Right lobe of liver (tissue), 6 donors: ENCODE data around the gene BCAN. TPM values are rescaled to one million over a fixed set of nuclear protein-coding genes. Genes with fewer than 3 reads are reported as not detected.

Source experiments
- ATAC-seq, 4 donors: fragments of 200-7000 bp; cut with Tn5 transposase; one replicate each; pipeline ENCODE4 v1.9.1; 2020; ENCODE audit warnings: mild to moderate bottlenecking in 4 of 4, moderate library complexity in 4 of 4
- DNase-seq, 3 donors: peaks; one replicate each; pipeline ENCODE4 v3.0.0-alpha.2; 2020
- H3K27ac ChIP-seq, 3 donors: fragments of 200-600 bp; one replicate each; pipeline ENCODE4 v1.8.0; 2022
- H3K27me3 ChIP-seq, 2 donors: fragments of 200-600 bp; one replicate each; pipeline ENCODE4 v1.8.0; 2022
- H3K36me3 ChIP-seq, 4 donors: fragments of 200-600 bp; sonication (generic) in 1 of 4; one replicate each; pipeline versions ENCODE4 v1.5.1 to v1.8.0; 2017 to 2022; ENCODE audit warnings: control low read depth in 1 of 4
- H3K4me1 ChIP-seq, 4 donors: fragments of 200-600 bp; sonication (generic) in 1 of 4; one replicate each; pipeline versions ENCODE4 v1.5.1 to v1.8.0; 2017 to 2022; ENCODE audit warnings: control low read depth in 1 of 4
- H3K4me3 ChIP-seq, 3 donors: fragments of 200-600 bp; one replicate each; pipeline ENCODE4 v1.8.0; 2022
- H3K9me3 ChIP-seq, 4 donors: fragments of 200-600 bp; sonication (generic) in 1 of 4; one replicate each; pipeline versions ENCODE4 v1.5.1 to v1.8.0; 2017 to 2022; ENCODE audit warnings: control low read depth in 1 of 4
- POLR2A ChIP-seq: fragments of 450-650 bp; IDR thresholded peaks from one replicate; pipeline ENCODE4 v1.6.1; 2017; ENCODE audit warnings: antibody characterized with exemption, mild to moderate bottlenecking
- WGBS: methylation state at CpG from one replicate; pipeline ENCODE4 v1.1.6; 2018; ENCODE audit warnings: low coverage, low lambda C conversion rate; ENCODE audit not compliant: insufficient coverage; ENCODE audit errors: missing lambda C conversion rate; 5-methylcytosine and 5-hydroxymethylcytosine counted together
- intact Hi-C, 2 donors: fragments of 100-400 bp; cut with DNase I; formaldehyde crosslinking; loops; one replicate each; pipeline versions ENCODE4 v1.11.2 to v1.14.1; 2022
- total RNA-seq, 6 experiments: library from RNA; depleted of rRNA in 2 of 6; stranded (reverse); fragments of >200 nt in 2 of 6; fragmentation: NEBNext Ultra II Directional in 3 of 6; extraction: Animal tissue kit (Norgen Biotek cat#: 25700) in 3 of 6; gene quantifications; one replicate each; pipeline versions ENCODE4 v1.1.0 to v1.2.4, GENCODE V29; 2016 to 2023
- TF ChIP-seq, protein P1 (sequence below), 4 donors: fragments of 200-600 bp in 3 of 4; fragments of 450-650 bp in 1 of 4; IDR thresholded peaks; one replicate each; pipeline versions ENCODE4 v1.5.1 to v1.8.0; 2016 to 2022; ENCODE audit warnings: antibody characterized with exemption in 4 of 4, mild to moderate bottlenecking in 2 of 4
- donor health status: DM: no; HTN: yes; CAD: no.
- donor health status: DM: no; HTN: no; CAD: no.
- donor health status: DM: no; HTN: no; CAD: no.
- donor health status: DM: no; HTN: yes; CAD: no.
- donor health status: DM: no; HTN: yes; CAD: no.

The BCAN gene
- total RNA-seq, 6 experiments from 2014 or later: not detected

DNA sequence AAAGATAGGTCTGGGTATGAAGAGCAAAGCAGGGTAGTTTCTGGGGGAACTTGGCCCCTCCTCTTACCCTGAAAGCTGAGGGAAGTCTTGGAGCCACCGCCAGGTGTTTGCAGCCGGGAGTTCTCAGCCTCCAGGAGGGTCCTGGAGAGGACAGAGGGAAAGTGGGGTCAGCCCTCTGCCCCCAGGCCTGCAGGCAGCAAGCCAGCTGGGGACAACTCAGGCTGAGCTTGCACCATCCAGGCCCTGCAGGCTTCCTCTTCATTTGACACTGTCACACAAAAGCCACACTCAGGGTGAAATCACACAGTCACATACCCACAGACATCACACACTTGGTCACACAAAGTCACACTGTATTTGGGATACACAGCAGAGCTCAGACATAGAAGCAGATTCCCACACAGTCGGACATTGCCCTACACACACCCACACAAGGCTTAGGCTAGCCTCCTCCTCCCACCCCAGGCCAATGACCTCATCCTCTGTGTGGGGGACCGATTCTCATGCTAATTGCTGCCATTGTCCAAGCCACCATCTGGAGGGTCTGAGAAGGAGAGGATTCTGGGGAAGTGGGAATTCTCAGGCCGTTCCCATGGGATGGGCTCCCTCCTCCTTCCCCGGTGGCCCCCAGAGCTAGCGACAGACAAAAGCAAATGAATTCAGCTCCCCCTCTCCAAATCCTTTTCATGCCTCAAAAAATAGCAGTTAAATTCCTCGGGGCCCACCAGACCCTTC, 31.6 kb downstream of the BCAN start:
- Histone ChIP-seq H3K27me3 (peaks cover 0 to 7% of the 10 kb centered on the region in 2 donors), H3K9me3 (no peaks in the 10 kb centered on the region), H3K36me3 (no peaks in the 10 kb centered on the region), H3K4me1 (no peaks in the 10 kb centered on the region), H3K4me3 (no peak overlapping the region), H3K27ac (no peak overlapping the region)
- TF ChIP-seq, protein P1, sequence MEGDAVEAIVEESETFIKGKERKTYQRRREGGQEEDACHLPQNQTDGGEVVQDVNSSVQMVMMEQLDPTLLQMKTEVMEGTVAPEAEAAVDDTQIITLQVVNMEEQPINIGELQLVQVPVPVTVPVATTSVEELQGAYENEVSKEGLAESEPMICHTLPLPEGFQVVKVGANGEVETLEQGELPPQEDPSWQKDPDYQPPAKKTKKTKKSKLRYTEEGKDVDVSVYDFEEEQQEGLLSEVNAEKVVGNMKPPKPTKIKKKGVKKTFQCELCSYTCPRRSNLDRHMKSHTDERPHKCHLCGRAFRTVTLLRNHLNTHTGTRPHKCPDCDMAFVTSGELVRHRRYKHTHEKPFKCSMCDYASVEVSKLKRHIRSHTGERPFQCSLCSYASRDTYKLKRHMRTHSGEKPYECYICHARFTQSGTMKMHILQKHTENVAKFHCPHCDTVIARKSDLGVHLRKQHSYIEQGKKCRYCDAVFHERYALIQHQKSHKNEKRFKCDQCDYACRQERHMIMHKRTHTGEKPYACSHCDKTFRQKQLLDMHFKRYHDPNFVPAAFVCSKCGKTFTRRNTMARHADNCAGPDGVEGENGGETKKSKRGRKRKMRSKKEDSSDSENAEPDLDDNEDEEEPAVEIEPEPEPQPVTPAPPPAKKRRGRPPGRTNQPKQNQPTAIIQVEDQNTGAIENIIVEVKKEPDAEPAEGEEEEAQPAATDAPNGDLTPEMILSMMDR (IDR thresholded peaks at IDR 0.05): no peak
- no peak for TF ChIP-seq POLR2A
- peak in 2 of 4 donors; percentile 17 to 65 for ATAC-seq
- DNase-seq: no peak
- WGBS: 38% methylated on average over 4 of the region's 8 CpGs
- intact Hi-C loops: loop anchor here in 1 of 2 donors (10.0 kb wide), 1 partner anchor 49 kb away; no protein-coding TSS in a partner anchor

DNA sequence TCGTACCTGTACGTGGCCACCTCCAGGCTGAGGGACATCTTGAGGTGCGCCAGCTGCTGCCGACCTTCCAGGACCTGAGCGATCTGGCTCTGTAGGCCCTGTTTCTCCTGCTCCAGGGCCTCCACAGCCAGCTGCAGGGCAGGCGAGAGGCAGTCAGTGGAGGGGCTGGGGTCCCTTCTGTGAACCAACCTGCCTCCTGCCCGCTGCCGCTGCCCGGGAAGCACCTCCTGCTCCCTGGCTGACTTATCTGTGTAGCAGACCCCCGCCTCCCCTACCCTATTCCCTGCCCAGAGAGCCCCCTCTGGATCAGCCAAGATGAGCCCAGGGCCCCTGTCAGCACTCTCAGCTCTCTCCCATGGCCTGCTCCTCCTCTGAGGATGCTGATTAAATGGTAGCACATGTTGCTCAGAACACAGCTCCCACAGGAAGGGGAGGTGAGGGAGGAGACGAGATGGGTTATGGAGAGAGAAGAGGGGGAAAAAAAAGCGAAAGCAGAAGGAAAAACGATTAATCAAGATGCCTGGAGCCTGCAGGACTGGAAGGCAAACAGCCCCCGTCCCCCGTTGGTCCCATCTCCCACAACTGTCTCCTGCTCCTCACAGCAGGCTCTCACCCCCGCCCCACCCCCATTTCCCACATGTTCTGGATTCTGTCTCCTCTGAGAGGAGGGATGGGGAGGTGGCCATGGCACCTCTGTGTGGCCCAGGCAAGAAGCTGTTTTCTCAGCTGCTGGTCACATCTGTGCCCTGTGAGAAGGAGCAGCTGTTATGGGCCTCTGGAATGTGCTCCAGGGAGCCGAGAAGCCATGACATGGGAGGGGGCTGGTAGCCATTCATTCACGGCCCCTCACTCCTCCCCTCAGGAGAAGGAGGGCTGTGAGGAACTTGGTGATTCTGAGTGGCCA, 33.5 kb downstream of the BCAN start:
- H3K4me3 ChIP-seq: peak overlapping the region; percentile 1 to 36 (median 35)
- WGBS: 27% methylated on average over 8 of the region's 18 CpGs

DNA sequence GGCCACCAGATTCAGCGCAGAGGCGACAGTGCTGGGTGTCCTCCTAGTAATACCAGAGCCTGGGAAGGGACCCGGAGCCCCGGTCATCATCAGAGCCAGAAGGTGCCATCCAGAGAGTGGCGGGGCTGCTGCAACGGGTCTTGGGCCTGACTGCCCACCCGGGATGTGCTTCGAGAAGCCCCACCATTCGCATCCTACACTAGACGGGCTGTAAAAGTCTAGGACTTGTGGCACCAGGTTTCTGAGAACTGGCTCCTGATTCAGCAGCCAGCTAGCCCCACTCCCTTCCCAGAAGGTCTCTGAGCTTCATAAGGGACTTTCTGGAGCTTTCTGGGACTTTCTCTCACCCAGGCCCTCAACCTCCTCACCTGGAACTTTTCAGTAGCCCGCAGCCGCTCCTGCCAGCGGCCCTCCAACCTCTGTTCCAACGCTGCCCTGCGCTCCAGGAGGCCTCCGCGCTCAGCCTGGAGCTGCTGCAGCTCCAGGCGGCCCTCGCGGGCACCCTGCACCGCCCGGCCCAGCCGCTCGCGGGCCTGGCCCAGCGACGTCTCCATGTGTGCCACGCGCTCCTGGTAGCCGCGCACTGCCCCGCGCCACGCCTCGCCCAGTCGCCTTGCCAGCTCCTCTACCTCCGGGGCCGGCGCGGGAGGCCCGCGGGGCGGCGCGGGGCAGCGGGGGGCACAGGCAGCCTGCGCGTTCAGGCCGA, 34.4 kb downstream of the BCAN start:
- Histone ChIP-seq H3K4me3 (peak overlapping the region; percentile 26 to 36 (median 35)), H3K27me3 (peaks cover 0 to 7% of the 10 kb centered on the region in 2 donors), H3K36me3 (no peaks in the 10 kb centered on the region), H3K27ac (peak overlapping the region in 2 of 3 donors; percentile 33 to 37), H3K4me1 (no peaks in the 10 kb centered on the region), H3K9me3 (no peaks in the 10 kb centered on the region)
- DNase-seq (no peak), ATAC-seq (no peak)
- no peak for TF ChIP-seq POLR2A
- TF ChIP-seq, protein P1 (IDR thresholded peaks at IDR 0.05): no peak
- WGBS: 15% methylated on average over 12 of the region's 49 CpGs
- intact Hi-C loops: loop anchor here in 1 of 2 donors (10.0 kb wide), 1 partner anchor 51 kb away; no protein-coding TSS in a partner anchor

More for the DNA sequence above, 33.5 kb downstream of the BCAN start:
- intact Hi-C loops: loop anchor here in 1 of 2 donors (10.0 kb wide), 1 partner anchor 51 kb away; no protein-coding TSS in a partner anchor
- Histone ChIP-seq H3K9me3 (no peaks in the 10 kb centered on the region), H3K36me3 (no peaks in the 10 kb centered on the region), H3K27ac (peak overlapping the region in 1 of 3 donors; percentile 33), H3K4me1 (no peaks in the 10 kb centered on the region), H3K27me3 (peaks cover 0 to 7% of the 10 kb centered on the region in 2 donors)
- ATAC-seq (no peak), DNase-seq (no peak)
- TF ChIP-seq, protein P1 (IDR thresholded peaks at IDR 0.05): no peak
- no peak for TF ChIP-seq POLR2A
